Naive thymus-derived CD8-positive, alpha-beta T cell (primary cell): ENCODE data around the gene GRIA3. TPM values are rescaled to one million over a fixed set of nuclear protein-coding genes. Genes with fewer than 3 reads are reported as not detected.

Experiments used
- ATAC-seq, 2 donors: fragments of 150-1000 bp; cut with Tn5 transposase in 1 of 2; sonication (Bioruptor Pico), chemical (Tn5 transposase) in 1 of 2; 1 replicate in 1 of 2; 2 replicates in 1 of 2; pipeline ENCODE4 v1.10.0; 2021; ENCODE audit warnings: mild to moderate bottlenecking in 2 of 2, moderate library complexity in 2 of 2
- POLR2A ChIA-PET: fragments of 350-600 bp; sonication (Branson Sonifier 250); formaldehyde crosslinking; loops from one replicate; lab custom pipeline; 2021; ENCODE audit warnings: antibody characterized with exemption; lab: Charles Lee
- DNase-seq, 10 donors: peaks; one replicate each; pipeline versions ENCODE4 v3.0.0 to v3.0.0-alpha.2; 2020 to 2022
- H3K27ac Mint-ChIP-seq, 10 donors: one replicate each; pipeline ENCODE4 v1.8.0; 2020 to 2022; ENCODE audit warnings: mild to moderate bottlenecking in 10 of 10, mixed read lengths in 10 of 10, moderate library complexity in 4 of 10, inconsistent platforms in 1 of 10
- H3K27me3 Mint-ChIP-seq, 5 donors: one replicate each; pipeline ENCODE4 v1.8.0; 2021 to 2022; ENCODE audit warnings: mixed read lengths in 5 of 5
- H3K36me3 Mint-ChIP-seq, 3 donors: one replicate each; pipeline ENCODE4 v1.8.0; 2020 to 2022; ENCODE audit warnings: mixed read lengths in 3 of 3, mild to moderate bottlenecking in 2 of 3, inconsistent platforms in 1 of 3
- H3K4me1 Mint-ChIP-seq, 4 donors: one replicate each; pipeline ENCODE4 v1.8.0; 2021 to 2022; ENCODE audit warnings: mixed read lengths in 4 of 4
- H3K4me3 Mint-ChIP-seq, 10 donors: one replicate each; pipeline ENCODE4 v1.8.0; 2020 to 2022; ENCODE audit warnings: mild to moderate bottlenecking in 10 of 10, mixed read lengths in 10 of 10, moderate library complexity in 6 of 10, inconsistent platforms in 1 of 10
- H3K9me3 Mint-ChIP-seq, 9 donors: one replicate each; pipeline ENCODE4 v1.8.0; 2020 to 2022; ENCODE audit warnings: mixed read lengths in 9 of 9, mild to moderate bottlenecking in 3 of 9, inconsistent platforms in 1 of 9, moderate library complexity in 1 of 9
- polyA plus RNA-seq, 3 donors: library from polyadenylated mRNA; unstranded; fragments of 300-500 nt; fragmentation: Illumina TruSeq; gene quantifications; one replicate each; pipeline ENCODE4 v1.2.3, GENCODE V29; 2021
- total RNA-seq, 8 experiments: library from RNA in 2 of 8; stranded (reverse) in 2 of 8; gene quantifications; one replicate each; pipeline ENCODE4 v1.2.3 and lab custom pipeline; 2021 to 2026

Gene GRIA3
- total and polyA plus RNA-seq, 5 experiments from 2014 or later = not detected

DNA sequence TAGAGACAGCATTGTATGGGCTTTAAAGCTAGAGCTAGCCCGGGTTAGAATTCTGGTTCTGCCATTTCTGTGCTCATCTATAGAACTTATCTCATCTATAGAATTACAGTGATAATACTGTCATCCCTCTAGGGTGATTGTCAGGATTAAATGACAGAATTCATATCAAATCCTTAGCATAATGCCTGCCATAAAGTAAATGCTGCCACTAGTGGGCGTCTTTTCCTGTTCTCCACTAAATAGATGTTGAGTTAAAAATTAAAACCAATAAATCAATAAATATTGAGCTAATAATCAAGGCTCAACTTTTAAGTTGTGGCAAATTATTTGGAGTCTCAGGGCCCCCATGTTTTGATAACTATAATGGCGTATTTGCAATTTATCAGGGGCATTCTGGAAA is 19.7 kb downstream of the GRIA3 start:
- ATAC-seq = no peak
- no peak overlapping the region for H3K4me3 Mint-ChIP-seq
- H3K9me3 Mint-ChIP-seq = no peaks in the 10 kb centered on the region
- H3K27ac Mint-ChIP-seq = no peak overlapping the region
- no peaks in the 10 kb centered on the region for H3K36me3 Mint-ChIP-seq
- POLR2A ChIA-PET = no interaction called here
- H3K27me3 Mint-ChIP-seq = no peaks in the 10 kb centered on the region
- H3K4me1 Mint-ChIP-seq = no peaks in the 10 kb centered on the region
- DNase-seq = no peak

DNA sequence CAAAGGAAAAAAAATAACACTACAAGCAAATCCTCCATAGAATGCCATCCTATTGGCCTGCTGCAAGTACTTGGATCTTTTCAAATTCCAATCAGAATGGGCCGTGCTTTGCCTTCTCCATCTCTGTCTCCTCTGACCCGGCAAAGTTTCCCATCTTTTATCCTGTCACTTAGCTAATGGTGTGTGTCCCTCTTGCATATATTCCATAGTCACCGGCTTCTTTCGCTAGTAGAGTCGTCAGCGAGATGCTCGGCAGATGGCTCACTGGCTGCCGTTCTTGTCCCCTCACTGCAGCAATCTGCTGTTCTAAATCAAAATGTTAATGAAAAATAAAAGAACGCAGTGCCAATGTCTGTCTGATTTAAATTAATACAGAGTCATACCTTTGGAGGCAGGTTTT is 22.1 kb downstream of the GRIA3 start:
- DNase-seq (no peak), ATAC-seq (no peak)
- Mint-ChIP-seq H3K27me3 (peaks cover 0 to 6% (median 0%) of the 10 kb centered on the region in 5 donors), H3K27ac (no peak overlapping the region), H3K4me1 (no peaks in the 10 kb centered on the region), H3K9me3 (no peaks in the 10 kb centered on the region), H3K36me3 (no peaks in the 10 kb centered on the region), H3K4me3 (no peak overlapping the region)
- POLR2A ChIA-PET = no interaction called here

DNA sequence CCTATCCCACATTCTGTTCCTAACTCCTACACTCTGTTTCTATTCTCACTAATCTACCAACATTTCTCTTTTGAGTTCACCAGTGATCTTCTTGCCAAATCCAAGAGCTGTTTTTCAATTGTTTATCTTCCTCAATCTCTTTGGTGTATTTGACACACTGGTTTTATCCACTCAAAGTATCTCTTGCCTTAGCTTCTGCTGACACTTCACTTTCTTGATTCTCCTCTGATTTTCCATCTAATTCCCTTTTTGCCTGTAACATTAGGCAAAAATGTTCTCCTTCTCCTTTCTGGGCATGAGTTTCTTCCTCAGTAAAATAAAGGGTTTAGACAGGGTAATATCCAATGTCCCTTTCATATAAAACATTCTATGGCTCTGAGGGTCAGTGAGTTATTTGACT is 26.2 kb downstream of the GRIA3 start:
- no peak overlapping the region for H3K27ac Mint-ChIP-seq
- no peaks in the 10 kb centered on the region for H3K36me3 Mint-ChIP-seq
- ATAC-seq (no peak), DNase-seq (no peak)
- H3K9me3 Mint-ChIP-seq = no peaks in the 10 kb centered on the region
- POLR2A ChIA-PET = no interaction called here
- H3K4me1 Mint-ChIP-seq = no peaks in the 10 kb centered on the region
- H3K27me3 Mint-ChIP-seq = peaks cover 0 to 6% (median 0%) of the 10 kb centered on the region in 5 donors
- H3K4me3 Mint-ChIP-seq = no peak overlapping the region

GRCh38 chrX:123215397-123216089 is 31.5 kb downstream of the GRIA3 start:
- no peak overlapping the region for H3K4me3 Mint-ChIP-seq
- no peaks in the 10 kb centered on the region for H3K9me3 Mint-ChIP-seq
- POLR2A ChIA-PET = no interaction called here
- no peak for DNase-seq
- ATAC-seq = no peak
- no peaks in the 10 kb centered on the region for H3K27me3 Mint-ChIP-seq
- no peaks in the 10 kb centered on the region for H3K4me1 Mint-ChIP-seq
- H3K27ac Mint-ChIP-seq = no peak overlapping the region
- H3K36me3 Mint-ChIP-seq = no peaks in the 10 kb centered on the region

- H3K4me1 Mint-ChIP-seq = no peaks in the 10 kb centered on the region
- POLR2A ChIA-PET = no interaction called here
- ATAC-seq = no peak
- no peaks in the 10 kb centered on the region for H3K27me3 Mint-ChIP-seq
- H3K9me3 Mint-ChIP-seq = no peaks in the 10 kb centered on the region
- no peak overlapping the region for H3K27ac Mint-ChIP-seq
- no peaks in the 10 kb centered on the region for H3K36me3 Mint-ChIP-seq
- no peak for DNase-seq
- no peak overlapping the region for H3K4me3 Mint-ChIP-seq
These were observed 33.0 kb downstream of the GRIA3 start for GRCh38 chrX:123217077-123217476.

DNA sequence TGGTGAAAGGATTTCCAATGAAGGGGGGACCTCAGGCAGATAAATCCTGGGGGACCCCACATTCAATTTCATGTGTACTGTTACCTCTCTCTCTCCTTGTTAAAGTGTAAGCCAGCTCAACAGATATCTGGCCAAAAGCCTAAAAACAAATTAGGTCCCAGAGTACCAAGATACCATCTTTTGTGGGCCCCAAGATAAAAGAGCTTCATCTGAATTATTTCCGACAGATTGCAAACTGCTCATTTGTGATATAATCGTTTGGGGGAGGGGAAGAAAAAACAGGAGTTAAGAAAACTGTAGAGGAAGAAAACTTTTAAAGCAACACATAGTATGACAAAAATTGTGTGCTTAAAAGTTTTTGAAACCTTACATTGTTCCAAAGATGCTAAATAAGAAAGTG is 33.6 kb downstream of the GRIA3 start:
- peak overlapping the region in 1 of 10 donors; percentile 45 for H3K27ac Mint-ChIP-seq
- no peaks in the 10 kb centered on the region for H3K27me3 Mint-ChIP-seq
- H3K9me3 Mint-ChIP-seq = no peaks in the 10 kb centered on the region

GRCh38 chrX:123219916-123220315 is 35.8 kb downstream of the GRIA3 start:
- Mint-ChIP-seq H3K9me3 (no peaks in the 10 kb centered on the region), H3K36me3 (no peaks in the 10 kb centered on the region), H3K27me3 (no peaks in the 10 kb centered on the region), H3K4me1 (no peaks in the 10 kb centered on the region), H3K4me3 (no peak overlapping the region), H3K27ac (no peak overlapping the region)
- DNase-seq = no peak
- POLR2A ChIA-PET = no interaction called here
- no peak for ATAC-seq

More for the DNA sequence above, 33.6 kb downstream of the GRIA3 start:
- Mint-ChIP-seq H3K4me1 (no peaks in the 10 kb centered on the region), H3K36me3 (no peaks in the 10 kb centered on the region), H3K4me3 (no peak overlapping the region)
- ATAC-seq = no peak
- DNase-seq = no peak
- POLR2A ChIA-PET = no interaction called here

- no peak for DNase-seq
- no peaks in the 10 kb centered on the region for H3K9me3 Mint-ChIP-seq
- H3K36me3 Mint-ChIP-seq = no peaks in the 10 kb centered on the region
- no peak overlapping the region for H3K27ac Mint-ChIP-seq
- no peaks in the 10 kb centered on the region for H3K27me3 Mint-ChIP-seq
- no peaks in the 10 kb centered on the region for H3K4me1 Mint-ChIP-seq
- POLR2A ChIA-PET = no interaction called here
- ATAC-seq = no peak
- H3K4me3 Mint-ChIP-seq = no peak overlapping the region
These were observed 38.8 kb downstream of the GRIA3 start for GRCh38 chrX:123222920-123223319.

DNA sequence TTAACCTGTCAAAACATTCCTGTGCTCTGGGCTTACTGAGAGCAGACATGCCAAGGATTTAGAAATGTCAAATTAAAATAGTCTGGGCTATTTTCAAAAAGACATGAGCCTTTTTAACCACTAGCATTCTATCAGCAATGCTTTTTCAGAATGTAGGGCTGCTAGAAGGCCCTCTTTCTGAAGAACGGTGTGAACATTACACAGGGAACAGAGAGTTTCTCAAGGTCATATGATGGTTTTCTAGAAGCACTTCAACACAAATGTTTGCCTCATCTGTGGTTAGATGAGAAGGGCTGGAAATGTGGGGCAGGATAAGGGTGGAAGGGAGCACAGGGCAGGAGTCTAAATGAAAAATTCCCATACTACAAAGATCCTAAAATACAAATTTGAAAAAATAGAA is 39.3 kb downstream of the GRIA3 start:
- ATAC-seq (no peak), DNase-seq (no peak)
- Mint-ChIP-seq H3K9me3 (no peaks in the 10 kb centered on the region), H3K36me3 (no peaks in the 10 kb centered on the region), H3K27ac (no peak overlapping the region), H3K4me1 (no peaks in the 10 kb centered on the region), H3K27me3 (no peaks in the 10 kb centered on the region), H3K4me3 (no peak overlapping the region)
- POLR2A ChIA-PET = no interaction called here

GRCh38 chrX:123223859-123224258 is 39.8 kb downstream of the GRIA3 start:
- no peaks in the 10 kb centered on the region for H3K36me3 Mint-ChIP-seq
- DNase-seq = no peak
- no peak overlapping the region for H3K4me3 Mint-ChIP-seq
- no peaks in the 10 kb centered on the region for H3K9me3 Mint-ChIP-seq
- ATAC-seq = no peak
- POLR2A ChIA-PET = no interaction called here
- H3K27me3 Mint-ChIP-seq = no peaks in the 10 kb centered on the region
- H3K27ac Mint-ChIP-seq = no peak overlapping the region
- no peaks in the 10 kb centered on the region for H3K4me1 Mint-ChIP-seq

DNA sequence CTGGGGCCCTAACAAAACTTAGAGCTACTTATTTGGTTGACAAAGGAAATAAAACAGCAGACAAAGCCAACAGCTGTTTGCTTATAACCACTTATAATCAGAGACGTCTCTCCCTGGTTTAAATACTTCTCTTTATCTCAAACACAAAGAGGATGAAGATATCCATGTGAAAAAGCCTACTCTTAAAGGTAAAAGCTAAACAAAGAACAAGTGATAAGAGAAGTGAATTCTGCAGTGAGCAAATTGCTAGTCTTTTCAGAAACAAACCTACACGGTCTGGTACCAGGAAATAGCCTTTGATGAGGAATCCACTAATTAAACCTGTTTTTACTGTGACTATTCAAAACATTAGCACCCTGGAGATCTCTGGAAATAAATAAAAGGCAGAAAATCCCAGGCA is 46.7 kb downstream of the GRIA3 start:
- Mint-ChIP-seq H3K27ac (no peak overlapping the region), H3K4me3 (no peak overlapping the region), H3K4me1 (no peaks in the 10 kb centered on the region), H3K27me3 (peaks cover 0 to 4% (median 0%) of the 10 kb centered on the region in 5 donors), H3K9me3 (no peaks in the 10 kb centered on the region), H3K36me3 (no peaks in the 10 kb centered on the region)
- ATAC-seq (no peak), DNase-seq (no peak)
- POLR2A ChIA-PET = no interaction called here

GRCh38 chrX:123236859-123237258 is 52.8 kb downstream of the GRIA3 start:
- no peaks in the 10 kb centered on the region for H3K4me1 Mint-ChIP-seq
- H3K27me3 Mint-ChIP-seq = peaks cover 0 to 4% (median 0%) of the 10 kb centered on the region in 5 donors
- no peak overlapping the region for H3K27ac Mint-ChIP-seq
- H3K4me3 Mint-ChIP-seq = no peak overlapping the region
- POLR2A ChIA-PET = no interaction called here
- H3K9me3 Mint-ChIP-seq = no peaks in the 10 kb centered on the region
- no peaks in the 10 kb centered on the region for H3K36me3 Mint-ChIP-seq
- no peak for DNase-seq
- ATAC-seq = no peak

- Mint-ChIP-seq H3K36me3 (no peaks in the 10 kb centered on the region), H3K4me3 (no peak overlapping the region), H3K9me3 (no peaks in the 10 kb centered on the region), H3K4me1 (no peaks in the 10 kb centered on the region), H3K27ac (no peak overlapping the region), H3K27me3 (peaks cover 0 to 4% (median 0%) of the 10 kb centered on the region in 5 donors)
- DNase-seq (no peak), ATAC-seq (no peak)
- POLR2A ChIA-PET = no interaction called here
These were observed 53.2 kb downstream of the GRIA3 start for GRCh38 chrX:123237271-123237670.

DNA sequence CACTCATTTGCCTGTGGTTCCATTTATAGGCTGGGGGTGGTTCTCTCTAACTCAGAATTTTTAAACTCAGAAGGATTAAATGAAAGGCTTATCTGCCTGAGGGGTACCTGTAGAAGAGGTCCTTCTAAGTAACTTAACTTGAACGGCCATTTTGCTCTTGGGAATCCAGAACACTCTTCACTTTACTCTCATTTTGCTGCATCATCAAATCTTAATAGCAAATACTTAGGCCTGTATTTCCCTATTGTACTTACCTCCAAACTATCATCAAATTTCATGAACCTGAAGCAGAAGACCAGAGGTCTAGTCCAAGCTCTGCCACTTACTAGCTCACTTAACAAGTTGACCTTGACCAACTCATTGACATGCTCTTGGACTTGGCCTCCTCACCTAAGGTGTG is 70.4 kb downstream of the GRIA3 start:
- Mint-ChIP-seq H3K4me3 (no peak overlapping the region), H3K9me3 (peaks cover 0 to 13% (median 0%) of the 10 kb centered on the region in 9 donors), H3K36me3 (no peaks in the 10 kb centered on the region), H3K27me3 (peaks cover 0 to 12% (median 0%) of the 10 kb centered on the region in 5 donors), H3K4me1 (no peaks in the 10 kb centered on the region), H3K27ac (no peak overlapping the region)
- POLR2A ChIA-PET = no interaction called here
- ATAC-seq (no peak), DNase-seq (no peak)
